Hematopoietic multipotent progenitor cell treated with erythropoietin and hydrocortisone succinate and interleukin-3 and kit ligand, for 15 days (in vitro differentiated cells): ENCODE measurements around the gene COMMD9.

Experiments
- DNase-seq: peaks from one replicate; pipeline ENCODE4 v3.0.0-alpha.2; 2015; ENCODE audit warnings: low spot score

The COMMD9 gene

GRCh38 chr11:36257351-36257750, 31.9 kb downstream of the COMMD9 start:
- DNase-seq = no peak

GRCh38 chr11:36254713-36255112, 34.5 kb downstream of the COMMD9 start:
- DNase-seq = no peak

GRCh38 chr11:36253238-36253637, 36.0 kb downstream of the COMMD9 start:
- peak; percentile 6 for DNase-seq

GRCh38 chr11:36251823-36252222, 37.4 kb downstream of the COMMD9 start:
- no peak for DNase-seq

GRCh38 chr11:36249246-36249645, 40.0 kb downstream of the COMMD9 start:
- DNase-seq = no peak

GRCh38 chr11:36248436-36248835, 40.8 kb downstream of the COMMD9 start:
- DNase-seq = no peak

- DNase-seq = no peak
Measured at GRCh38 chr11:36247493-36247892, 41.7 kb downstream of the COMMD9 start.

- no peak for DNase-seq
Measured at GRCh38 chr11:36243641-36244040, 45.6 kb downstream of the COMMD9 start.

GRCh38 chr11:36241497-36241896, 47.7 kb downstream of the COMMD9 start:
- DNase-seq = no peak

- no peak for DNase-seq
Measured at GRCh38 chr11:36240801-36241200, 48.4 kb downstream of the COMMD9 start.

GRCh38 chr11:36240173-36240572, 49.1 kb downstream of the COMMD9 start:
- no peak for DNase-seq

- DNase-seq = no peak
Measured at GRCh38 chr11:36239636-36240035, 49.6 kb downstream of the COMMD9 start.

- no peak for DNase-seq
Measured at GRCh38 chr11:36238881-36239280, 50.3 kb downstream of the COMMD9 start.

- no peak for DNase-seq
Measured at GRCh38 chr11:36238036-36238631, 51.1 kb downstream of the COMMD9 start.

GRCh38 chr11:36237391-36237790, 51.8 kb downstream of the COMMD9 start:
- DNase-seq = no peak

- DNase-seq = no peak
Measured at GRCh38 chr11:36235750-36236149, 53.5 kb downstream of the COMMD9 start.

- DNase-seq = no peak
Measured at GRCh38 chr11:36234825-36235224, 54.4 kb downstream of the COMMD9 start.

GRCh38 chr11:36233204-36233603, 56.0 kb downstream of the COMMD9 start:
- no peak for DNase-seq

- no peak for DNase-seq
Measured at GRCh38 chr11:36230779-36231699, 58.2 kb downstream of the COMMD9 start.

- DNase-seq = no peak
Measured at GRCh38 chr11:36229091-36229705, 60.0 kb downstream of the COMMD9 start.

GRCh38 chr11:36228689-36229088, 60.5 kb downstream of the COMMD9 start:
- no peak for DNase-seq

- DNase-seq = no peak
Measured at GRCh38 chr11:36227044-36227443, 62.2 kb downstream of the COMMD9 start.
